Astrocyte (in vitro differentiated cells and primary cell): Measurements from ENCODE around the gene IGFBPL1. TPM values are rescaled to one million over a fixed set of nuclear protein-coding genes. Genes with fewer than 3 reads are reported as not detected.
A peak's percentile ranks its signal among the peaks of the same experiment; 100 is the strongest.

Experiments
- DNase-seq: peaks from one replicate; pipeline ENCODE4 v3.0.0-alpha.2; 2010; ENCODE audit warnings: low read depth
- FAIRE-seq: peaks from 2 replicates; lab custom pipeline; 2011; peaks lifted over from hg19 to GRCh38; lab: Jason Lieb, UNC
- H2AFZ ChIP-seq: 2 replicates; pipeline ENCODE4 v1.6.0; 2012; ENCODE audit warnings: low read depth, low read length, inconsistent platforms
- H3K27ac ChIP-seq: 2 replicates; pipeline ENCODE4 v1.5.1; 2011; ENCODE audit warnings: low read depth, low read length, inconsistent platforms
- H3K27me3 ChIP-seq: 2 replicates; pipeline ENCODE4 v1.6.0; 2011; ENCODE audit warnings: low read length, inconsistent platforms; ENCODE audit not compliant: insufficient read depth
- H3K36me3 ChIP-seq: 2 replicates; pipeline ENCODE4 v1.5.1; 2011; ENCODE audit warnings: low read length, inconsistent platforms; ENCODE audit not compliant: insufficient read depth
- H3K4me1 ChIP-seq: 2 replicates; pipeline ENCODE4 v1.5.1; 2011; ENCODE audit warnings: low read length, inconsistent platforms; ENCODE audit not compliant: insufficient read depth
- H3K4me2 ChIP-seq: 2 replicates; pipeline ENCODE4 v1.6.0; 2012; ENCODE audit warnings: low read length, inconsistent platforms
- H3K4me3 ChIP-seq: 2 replicates; pipeline ENCODE4 v1.5.1; 2011; ENCODE audit warnings: low read depth, mild to moderate bottlenecking, low read length, inconsistent platforms; ENCODE audit not compliant: insufficient read depth
- H3K79me2 ChIP-seq: 2 replicates; pipeline ENCODE4 v1.6.0; 2012; ENCODE audit warnings: mild to moderate bottlenecking, low read length, inconsistent platforms; ENCODE audit not compliant: insufficient read depth
- H3K9ac ChIP-seq: 2 replicates; pipeline ENCODE4 v1.6.0; 2012; ENCODE audit warnings: mild to moderate bottlenecking, low read length, inconsistent platforms
- H3K9me3 ChIP-seq: 2 replicates; pipeline ENCODE4 v1.5.1; 2012; ENCODE audit warnings: low read depth, mild to moderate bottlenecking, low read length, inconsistent platforms; ENCODE audit not compliant: insufficient read depth
- H4K20me1 ChIP-seq: 2 replicates; pipeline ENCODE4 v1.6.0; 2012; ENCODE audit warnings: low read length, inconsistent platforms; ENCODE audit not compliant: insufficient read depth
- H3K27ac Mint-ChIP-seq: one replicate; pipeline ENCODE4 v1.8.0; 2021; ENCODE audit warnings: mild to moderate bottlenecking, mixed read lengths; ENCODE audit not compliant: unreplicated experiment
- H3K27me3 Mint-ChIP-seq: one replicate; pipeline ENCODE4 v1.8.0; 2021; ENCODE audit warnings: low read depth, mixed read lengths; ENCODE audit not compliant: unreplicated experiment
- H3K36me3 Mint-ChIP-seq: one replicate; pipeline ENCODE4 v1.8.0; 2021; ENCODE audit warnings: low read depth, mixed read lengths; ENCODE audit not compliant: unreplicated experiment
- H3K4me1 Mint-ChIP-seq: one replicate; pipeline ENCODE4 v1.8.0; 2021; ENCODE audit warnings: low read depth, mixed read lengths; ENCODE audit not compliant: unreplicated experiment
- H3K4me3 Mint-ChIP-seq: one replicate; pipeline ENCODE4 v1.8.0; 2021; ENCODE audit warnings: mild to moderate bottlenecking, moderate library complexity, mixed read lengths; ENCODE audit not compliant: unreplicated experiment
- H3K9me3 Mint-ChIP-seq: one replicate; pipeline ENCODE4 v1.8.0; 2021; ENCODE audit warnings: mild to moderate bottlenecking, mixed read lengths; ENCODE audit not compliant: unreplicated experiment
- EZH2 ChIP-seq: IDR thresholded peaks from 2 replicates; pipeline ENCODE4 v1.6.1; 2012; ENCODE audit warnings: mild to moderate bottlenecking, low read length, inconsistent platforms; ENCODE audit not compliant: insufficient read depth
- total RNA-seq: library from RNA; stranded (reverse); gene quantifications from 2 replicates; pipeline ENCODE4 v1.2.1, GENCODE V29; 2021
- TF ChIP-seq, protein P1 (sequence below): IDR thresholded peaks from 2 replicates; pipeline ENCODE4 v1.5.1; 2011; ENCODE audit warnings: low read depth, mild to moderate bottlenecking, inconsistent platforms, low read length, moderate library complexity; ENCODE audit not compliant: insufficient read depth

The IGFBPL1 gene
- total RNA-seq, 1 donor from 2014 or later: 11.0 TPM

DNA sequence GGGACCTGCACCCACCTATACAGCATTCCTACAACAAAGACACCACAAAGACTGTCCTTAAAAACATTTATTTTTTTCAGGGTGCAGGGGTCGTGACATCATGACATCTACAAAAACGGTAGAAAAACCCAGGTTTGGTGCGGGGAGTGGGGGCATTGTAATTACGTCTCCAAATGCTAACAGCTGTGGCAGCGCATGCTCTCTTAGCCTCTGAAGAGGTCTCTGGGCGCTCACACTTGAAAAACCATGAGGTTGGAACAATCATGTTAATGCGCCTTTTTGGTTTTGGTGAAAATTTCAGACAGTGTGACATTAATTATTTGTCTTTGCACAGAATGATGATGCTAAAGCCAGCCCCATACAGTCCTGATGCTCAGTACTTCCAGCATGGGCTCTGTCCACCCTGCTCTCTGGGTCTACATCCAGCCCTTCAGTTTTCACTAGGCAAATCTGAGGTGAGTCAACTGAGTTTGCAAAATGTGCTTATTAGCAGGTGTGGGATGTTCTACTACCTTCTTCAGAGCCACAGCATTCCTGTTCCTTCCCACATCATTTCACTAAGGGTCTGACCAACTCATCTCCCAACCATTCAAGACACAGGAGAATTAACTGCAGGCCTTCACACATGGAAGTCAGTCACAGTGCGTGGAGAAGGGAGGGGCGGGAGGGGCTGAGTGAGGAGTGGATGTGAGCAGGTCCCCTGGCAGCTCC lies 17.6 kb downstream of the IGFBPL1 start:
- Mint-ChIP-seq H3K9me3 (no peaks in the 10 kb centered on the region), H3K27me3 (peaks cover 19% of the 10 kb centered on the region), H3K4me3 (no peak overlapping the region), H3K36me3 (peaks cover 3% of the 10 kb centered on the region), H3K27ac (no peak overlapping the region), H3K4me1 (peaks cover 23% of the 10 kb centered on the region)
- TF ChIP-seq, protein P1, sequence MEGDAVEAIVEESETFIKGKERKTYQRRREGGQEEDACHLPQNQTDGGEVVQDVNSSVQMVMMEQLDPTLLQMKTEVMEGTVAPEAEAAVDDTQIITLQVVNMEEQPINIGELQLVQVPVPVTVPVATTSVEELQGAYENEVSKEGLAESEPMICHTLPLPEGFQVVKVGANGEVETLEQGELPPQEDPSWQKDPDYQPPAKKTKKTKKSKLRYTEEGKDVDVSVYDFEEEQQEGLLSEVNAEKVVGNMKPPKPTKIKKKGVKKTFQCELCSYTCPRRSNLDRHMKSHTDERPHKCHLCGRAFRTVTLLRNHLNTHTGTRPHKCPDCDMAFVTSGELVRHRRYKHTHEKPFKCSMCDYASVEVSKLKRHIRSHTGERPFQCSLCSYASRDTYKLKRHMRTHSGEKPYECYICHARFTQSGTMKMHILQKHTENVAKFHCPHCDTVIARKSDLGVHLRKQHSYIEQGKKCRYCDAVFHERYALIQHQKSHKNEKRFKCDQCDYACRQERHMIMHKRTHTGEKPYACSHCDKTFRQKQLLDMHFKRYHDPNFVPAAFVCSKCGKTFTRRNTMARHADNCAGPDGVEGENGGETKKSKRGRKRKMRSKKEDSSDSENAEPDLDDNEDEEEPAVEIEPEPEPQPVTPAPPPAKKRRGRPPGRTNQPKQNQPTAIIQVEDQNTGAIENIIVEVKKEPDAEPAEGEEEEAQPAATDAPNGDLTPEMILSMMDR: no peak
- TF ChIP-seq EZH2: no peak
- Histone ChIP-seq H4K20me1 (no peaks in the 10 kb centered on the region), H3K36me3 (no peaks in the 10 kb centered on the region), H2AFZ (no peak overlapping the region), H3K4me2 (no peak overlapping the region), H3K4me1 (no peaks in the 10 kb centered on the region), H3K9ac (no peak overlapping the region), H3K27me3 (peaks cover 19% of the 10 kb centered on the region), H3K79me2 (no peaks in the 10 kb centered on the region), H3K9me3 (no peaks in the 10 kb centered on the region), H3K27ac (no peak overlapping the region), H3K4me3 (no peak overlapping the region)
- DNase-seq (no peak), FAIRE-seq (no peak)

DNA sequence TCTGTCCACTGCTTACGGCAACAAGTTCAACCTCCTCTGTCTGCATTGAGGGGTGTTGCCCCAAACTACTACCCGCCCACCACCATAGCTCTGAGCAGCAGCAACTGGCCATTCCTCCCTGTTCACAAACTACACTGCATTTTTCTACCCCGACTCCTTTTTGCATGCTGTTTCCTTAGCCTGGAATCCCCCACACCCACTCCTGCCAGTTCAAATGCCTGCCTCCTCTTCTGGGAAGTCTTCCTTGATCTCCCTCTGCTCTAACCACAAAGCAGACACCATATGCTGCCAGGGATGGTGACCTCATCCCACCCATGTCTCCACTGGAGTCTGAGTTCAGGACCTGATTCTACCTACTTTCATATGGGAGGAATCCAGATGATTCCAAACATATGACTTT lies 18.5 kb downstream of the IGFBPL1 start:
- H3K9me3 Mint-ChIP-seq: no peaks in the 10 kb centered on the region
- peaks cover 14% of the 10 kb centered on the region for H3K27me3 Mint-ChIP-seq

More for the DNA sequence above, 18.5 kb downstream of the IGFBPL1 start:
- Histone ChIP-seq H3K9me3 (no peaks in the 10 kb centered on the region), H4K20me1 (peaks cover 6% of the 10 kb centered on the region), H3K27me3 (peaks cover 14% of the 10 kb centered on the region), H3K4me3 (no peak overlapping the region), H3K79me2 (no peaks in the 10 kb centered on the region), H3K27ac (no peak overlapping the region), H3K36me3 (no peaks in the 10 kb centered on the region), H3K9ac (no peak overlapping the region), H3K4me1 (no peaks in the 10 kb centered on the region), H3K4me2 (no peak overlapping the region), H2AFZ (no peak overlapping the region)
- H3K36me3 Mint-ChIP-seq: no peaks in the 10 kb centered on the region
- peak; percentile 16 for DNase-seq
- no peak for FAIRE-seq
- no peak for TF ChIP-seq EZH2
- TF ChIP-seq, protein P1: no peak
- peaks cover 24% of the 10 kb centered on the region for H3K4me1 Mint-ChIP-seq
- no peak overlapping the region for H3K4me3 Mint-ChIP-seq
- peak overlapping the region; percentile 2 for H3K27ac Mint-ChIP-seq
